Brain pericyte (primary cell): ENCODE measurements around the gene STXBP6.
"Not testable (repeated sequence)": the region's sequence is repeated elsewhere in the genome, so short reads cannot be mapped to it uniquely, and the experiment has no call there.

Experiments used
- DNase-seq: peaks from one replicate; pipeline ENCODE4 v3.0.0-alpha.2; 2012; ENCODE audit warnings: low read depth, low spot score

Gene STXBP6

GRCh38 chr14:24956104-24956503 lies 93.8 kb downstream of the STXBP6 start:
- no peak for DNase-seq

GRCh38 chr14:24954700-24955037 lies 95.3 kb downstream of the STXBP6 start:
- no peak for DNase-seq

- DNase-seq = no peak
These were observed 95.8 kb downstream of the STXBP6 start for GRCh38 chr14:24954037-24954699.

GRCh38 chr14:24952851-24953666 lies 96.9 kb downstream of the STXBP6 start:
- no peak for DNase-seq

- no peak for DNase-seq
These were observed 101.6 kb downstream of the STXBP6 start for GRCh38 chr14:24948261-24948847.

- no peak for DNase-seq
These were observed 102.8 kb downstream of the STXBP6 start for GRCh38 chr14:24947131-24947530.

- no peak for DNase-seq
These were observed 105.1 kb downstream of the STXBP6 start for GRCh38 chr14:24944800-24945199.

GRCh38 chr14:24943024-24943423 lies 106.9 kb downstream of the STXBP6 start:
- DNase-seq = no peak

GRCh38 chr14:24941719-24942118 lies 108.2 kb downstream of the STXBP6 start:
- no peak for DNase-seq

- no peak for DNase-seq
These were observed 109.6 kb downstream of the STXBP6 start for GRCh38 chr14:24940213-24940783.

- no peak for DNase-seq
These were observed 111.4 kb downstream of the STXBP6 start for GRCh38 chr14:24938593-24938992.

- no peak for DNase-seq
These were observed 112.6 kb downstream of the STXBP6 start for GRCh38 chr14:24937300-24937699.

- not testable (repeated sequence) for DNase-seq
These were observed 113.2 kb downstream of the STXBP6 start for GRCh38 chr14:24936773-24937172.

- no peak for DNase-seq
These were observed 114.2 kb downstream of the STXBP6 start for GRCh38 chr14:24935796-24936195.

- DNase-seq = no peak
These were observed 121.5 kb downstream of the STXBP6 start for GRCh38 chr14:24928386-24928900.

- DNase-seq = no peak
These were observed 122.1 kb downstream of the STXBP6 start for GRCh38 chr14:24927809-24928208.

- no peak for DNase-seq
These were observed 124.1 kb downstream of the STXBP6 start for GRCh38 chr14:24925771-24926374.

GRCh38 chr14:24924544-24924943 lies 125.4 kb downstream of the STXBP6 start:
- DNase-seq = no peak

- no peak for DNase-seq
These were observed 128.0 kb downstream of the STXBP6 start for GRCh38 chr14:24921903-24922302.

- DNase-seq = no peak
These were observed 129.5 kb downstream of the STXBP6 start for GRCh38 chr14:24920265-24921075.

GRCh38 chr14:24918822-24919221 lies 131.1 kb downstream of the STXBP6 start:
- no peak for DNase-seq
